ENCODE results near the gene BRPF1. TPM values are rescaled to one million over a fixed set of nuclear protein-coding genes. Genes with fewer than 3 reads are reported as not detected.
"Not testable (repeated sequence)": the region's sequence is repeated elsewhere in the genome, so short reads cannot be mapped to it uniquely, and the experiment has no call there.

The BRPF1 gene
- polyA plus RNA-seq, 1 experiment: 5.7 TPM

DNA sequence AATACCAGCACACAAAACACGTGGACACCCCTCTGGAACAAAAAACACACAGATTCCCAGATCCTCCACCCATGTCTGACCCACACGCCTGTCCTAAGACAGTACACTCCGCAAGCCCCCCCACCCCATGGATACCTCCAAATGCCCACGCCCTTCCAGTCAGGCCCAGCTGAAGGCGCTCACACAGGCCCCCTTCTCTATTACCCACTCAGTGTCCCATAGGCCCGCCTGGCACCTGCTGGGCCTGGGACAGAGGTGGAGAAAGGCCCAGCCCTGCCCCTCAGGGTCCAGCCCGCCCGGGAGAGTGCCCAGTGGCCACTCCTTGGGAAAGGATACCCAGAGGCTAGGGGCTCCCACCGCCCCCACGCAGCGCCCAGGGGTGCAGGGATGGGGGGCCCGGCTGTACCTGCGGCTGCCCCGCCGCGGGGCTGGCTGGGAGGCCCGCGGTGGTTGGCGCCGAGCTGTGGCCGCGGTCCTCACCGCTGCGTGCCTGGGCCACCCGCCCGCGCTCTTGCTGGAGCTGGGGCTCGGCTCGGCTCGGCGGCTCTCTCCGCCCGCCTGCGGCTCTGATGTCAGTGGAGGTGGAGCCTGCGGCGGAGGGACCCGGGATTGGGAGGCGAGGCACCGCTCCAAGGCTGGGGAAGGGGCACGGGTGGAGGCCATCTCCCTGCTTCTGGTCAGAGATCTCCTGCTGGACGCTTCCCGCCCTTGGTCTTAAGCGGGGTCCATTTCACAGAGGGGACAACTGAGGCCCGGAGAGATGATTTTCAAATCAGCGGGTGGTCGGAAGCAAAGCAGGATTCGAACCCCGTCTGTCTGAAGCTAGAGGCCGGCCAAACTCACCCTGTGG is 38.1 kb downstream of the BRPF1 start, which contains the start of gene CAMK1:
Gene CAMK1 (minus strand): TSS at position 522 of the 850 bp plus-strand sequence. CDS start 2,198 bp downstream, outside the sequence.
- no peaks in the 10 kb centered on the region for H3K9me3 ChIP-seq (ENCODE audit: control insufficient read depth, insufficient read depth, low read length)
- POLR2A ChIA-PET: interaction anchor here (0.8 to 1.5 kb wide), 3 partner anchors 14 to 23 kb away, joined by 4 to 7 read pairs (median 5); partner anchors contain the start of genes ARPC4, OGG1 and TADA3
- DNase-seq (ENCODE audit: low read depth, low spot score): no peak
- peak within 1 kb of the TSS; percentile 67 for H3K4me3 ChIP-seq (ENCODE audit: low read depth, low read length)
- H3K27me3 ChIP-seq (ENCODE audit: control insufficient read depth, insufficient read depth, low read length): no peaks in the 10 kb centered on the region
- CTCF ChIA-PET: no interaction called here
- TF ChIP-seq, protein P1, sequence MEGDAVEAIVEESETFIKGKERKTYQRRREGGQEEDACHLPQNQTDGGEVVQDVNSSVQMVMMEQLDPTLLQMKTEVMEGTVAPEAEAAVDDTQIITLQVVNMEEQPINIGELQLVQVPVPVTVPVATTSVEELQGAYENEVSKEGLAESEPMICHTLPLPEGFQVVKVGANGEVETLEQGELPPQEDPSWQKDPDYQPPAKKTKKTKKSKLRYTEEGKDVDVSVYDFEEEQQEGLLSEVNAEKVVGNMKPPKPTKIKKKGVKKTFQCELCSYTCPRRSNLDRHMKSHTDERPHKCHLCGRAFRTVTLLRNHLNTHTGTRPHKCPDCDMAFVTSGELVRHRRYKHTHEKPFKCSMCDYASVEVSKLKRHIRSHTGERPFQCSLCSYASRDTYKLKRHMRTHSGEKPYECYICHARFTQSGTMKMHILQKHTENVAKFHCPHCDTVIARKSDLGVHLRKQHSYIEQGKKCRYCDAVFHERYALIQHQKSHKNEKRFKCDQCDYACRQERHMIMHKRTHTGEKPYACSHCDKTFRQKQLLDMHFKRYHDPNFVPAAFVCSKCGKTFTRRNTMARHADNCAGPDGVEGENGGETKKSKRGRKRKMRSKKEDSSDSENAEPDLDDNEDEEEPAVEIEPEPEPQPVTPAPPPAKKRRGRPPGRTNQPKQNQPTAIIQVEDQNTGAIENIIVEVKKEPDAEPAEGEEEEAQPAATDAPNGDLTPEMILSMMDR (IDR thresholded peaks at IDR 0.05; ENCODE audit: low read depth, low read length): no peak
- no peak within 1 kb of the TSS for H3K27ac ChIP-seq (ENCODE audit: low read depth, low read length)

DNA sequence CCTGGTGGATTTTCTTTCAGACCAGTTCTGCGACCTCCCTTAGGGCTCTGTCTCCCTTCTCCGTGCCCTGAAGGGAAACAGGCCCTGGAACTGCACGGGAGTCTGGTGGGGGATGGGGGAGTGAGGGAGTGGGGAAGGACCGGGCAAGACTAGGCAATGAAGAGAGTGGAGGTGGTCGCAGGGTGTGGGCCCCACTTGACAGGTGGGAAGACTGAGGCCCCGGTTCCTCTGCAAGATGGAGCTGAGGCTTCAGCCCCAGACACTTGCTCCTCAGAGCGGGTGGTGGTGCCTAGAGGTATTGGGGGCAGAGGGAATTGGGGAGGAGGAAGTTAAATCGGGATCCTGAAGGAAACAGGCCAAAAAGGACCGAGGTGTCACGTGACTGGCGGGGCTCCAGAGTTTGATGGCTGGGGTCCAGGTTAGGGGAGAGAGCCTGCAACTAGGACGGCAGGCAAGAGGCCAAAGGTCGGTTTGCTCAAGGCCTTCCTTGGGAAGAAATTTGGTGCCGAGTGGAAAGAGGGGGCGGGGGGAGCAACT is 38.8 kb downstream of the BRPF1 start:
- H3K9me3 ChIP-seq (ENCODE audit: control insufficient read depth, insufficient read depth, low read length): no peaks in the 10 kb centered on the region
- POLR2A ChIA-PET: interaction anchor here (0.8 kb wide), 1 partner anchor 20 kb away, joined by 4 read pairs; the partner anchor contains the start of gene OGG1
- TF ChIP-seq, protein P1 (IDR thresholded peaks at IDR 0.05; ENCODE audit: low read depth, low read length): no peak
- no peaks in the 10 kb centered on the region for H3K27me3 ChIP-seq (ENCODE audit: control insufficient read depth, insufficient read depth, low read length)
- DNase-seq (ENCODE audit: low read depth, low spot score): no peak
- no peak overlapping the region for H3K27ac ChIP-seq (ENCODE audit: low read depth, low read length)
- H3K4me3 ChIP-seq (ENCODE audit: low read depth, low read length): peak overlapping the region; percentile 67
- CTCF ChIA-PET: no interaction called here

DNA sequence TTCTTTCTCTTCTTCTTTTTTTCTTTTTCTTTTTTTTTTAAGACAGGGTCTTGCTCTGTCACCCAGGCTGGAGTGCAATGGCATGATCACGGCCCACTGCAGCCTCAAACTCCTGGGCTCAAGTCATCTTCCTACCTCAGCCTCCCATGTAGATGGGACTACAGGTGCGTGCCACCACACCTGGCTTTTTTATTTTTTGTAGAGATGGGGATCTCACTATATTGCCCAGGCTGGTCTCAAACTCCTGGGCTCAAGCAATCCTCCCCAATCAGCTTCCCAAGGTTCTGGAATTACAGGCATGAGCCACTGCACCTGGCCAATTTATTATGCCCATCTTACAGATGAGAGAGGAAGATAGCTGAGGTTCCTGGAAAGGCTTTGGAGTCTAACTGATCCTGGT is 39.5 kb downstream of the BRPF1 start:
- H3K27me3 ChIP-seq (ENCODE audit: control insufficient read depth, insufficient read depth, low read length); DNase-seq (ENCODE audit: low read depth, low spot score); POLR2A ChIA-PET; H3K4me3 ChIP-seq (ENCODE audit: low read depth, low read length); H3K9me3 ChIP-seq (ENCODE audit: control insufficient read depth, insufficient read depth, low read length); H3K27ac ChIP-seq (ENCODE audit: low read depth, low read length): not testable (repeated sequence)
- CTCF ChIA-PET: interaction anchor here (0.7 kb wide), 1 partner anchor 210 kb away, joined by 5 read pairs; no protein-coding TSS in a partner anchor

DNA sequence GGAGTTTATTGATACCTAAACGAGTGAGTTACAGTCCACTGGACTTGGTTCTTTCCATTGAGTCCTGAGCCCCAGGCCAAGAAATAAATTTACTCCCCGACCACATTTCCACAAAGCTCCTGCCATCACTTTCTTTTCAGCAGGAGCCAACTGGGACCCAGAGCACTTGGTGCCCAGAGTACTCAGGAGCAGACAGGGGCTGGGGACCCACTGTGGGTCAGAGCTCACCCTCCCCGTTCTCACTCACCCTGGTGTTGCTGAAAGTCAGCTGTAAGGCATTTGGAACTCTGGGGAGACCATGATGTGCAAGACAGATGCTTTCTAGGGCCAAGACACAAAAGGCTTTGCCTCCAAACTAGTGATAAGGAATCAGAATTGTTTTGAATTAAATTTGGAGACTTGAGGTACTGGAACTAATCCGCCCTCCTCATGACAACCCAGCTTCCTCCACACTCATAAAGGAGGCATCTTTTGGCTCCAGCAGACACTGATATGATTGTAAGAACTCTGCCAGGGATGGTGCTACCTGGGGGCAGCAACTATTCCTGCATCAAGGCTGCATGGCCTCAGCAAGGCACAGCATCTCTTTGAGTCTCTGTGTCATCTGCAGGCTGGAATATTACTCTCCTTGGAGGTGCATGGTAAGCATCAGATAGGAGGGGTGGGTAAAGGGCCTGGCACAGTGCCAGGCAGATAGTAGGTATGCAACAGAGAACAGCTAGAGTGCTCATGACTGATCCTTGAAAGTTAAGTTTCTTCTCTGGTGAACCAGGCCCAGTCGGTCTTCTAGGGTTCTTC is 45.6 kb downstream of the BRPF1 start:
- ChIA-PET CTCF (no interaction called here), POLR2A (interaction anchor here (0.8 kb wide), 1 partner anchor 16 kb away, joined by 8 read pairs; the partner anchor contains the start of gene ARPC4)
- Histone ChIP-seq H3K27ac (ENCODE audit: low read depth, low read length) (no peak overlapping the region), H3K9me3 (ENCODE audit: control insufficient read depth, insufficient read depth, low read length) (no peaks in the 10 kb centered on the region), H3K27me3 (ENCODE audit: control insufficient read depth, insufficient read depth, low read length) (no peaks in the 10 kb centered on the region), H3K4me3 (ENCODE audit: low read depth, low read length) (no peak overlapping the region)
- TF ChIP-seq, protein P1 (IDR thresholded peaks at IDR 0.05; ENCODE audit: low read depth, low read length): no peak
- no peak for DNase-seq (ENCODE audit: low read depth, low spot score)

DNA sequence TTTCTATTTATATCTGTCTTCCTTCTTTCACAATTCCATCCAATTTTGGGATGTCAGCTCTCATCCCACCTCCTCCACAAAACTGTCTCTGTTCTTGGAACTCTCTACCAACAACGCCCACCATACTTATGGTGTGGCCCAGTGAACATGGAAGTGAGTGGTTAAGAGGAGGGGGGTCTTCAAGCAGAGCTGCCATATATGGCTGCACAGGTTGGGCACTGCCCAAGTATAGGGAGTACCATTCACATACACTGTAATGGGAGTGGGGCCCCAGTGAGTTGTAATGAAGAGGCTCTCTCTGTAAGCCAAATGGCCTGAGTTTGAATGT is 46.1 kb downstream of the BRPF1 start:
- Histone ChIP-seq H3K27me3 (ENCODE audit: control insufficient read depth, insufficient read depth, low read length) (no peaks in the 10 kb centered on the region), H3K4me3 (ENCODE audit: low read depth, low read length) (no peak overlapping the region), H3K9me3 (ENCODE audit: control insufficient read depth, insufficient read depth, low read length) (no peaks in the 10 kb centered on the region), H3K27ac (ENCODE audit: low read depth, low read length) (peak overlapping the region; percentile 65)
- POLR2A ChIA-PET: no interaction called here
- CTCF ChIA-PET: no interaction called here
- DNase-seq (ENCODE audit: low read depth, low spot score): no peak
- TF ChIP-seq, protein P1 (IDR thresholded peaks at IDR 0.05; ENCODE audit: low read depth, low read length): no peak

All from AG04450 (cell line).